GM23338 (cell line): ENCODE data around the gene ZNF165. TPM values are rescaled to one million over a fixed set of nuclear protein-coding genes. Genes with fewer than 3 reads are reported as not detected.

Source experiments
- ATAC-seq: fragments of 200-7000 bp; cut with Tn5 transposase; 3 replicates; pipeline ENCODE4 v1.9.1; 2020
- DNase-seq: peaks from one replicate; pipeline ENCODE4 v3.0.0-alpha.2; 2015; ENCODE audit warnings: low spot score
- H2AFZ ChIP-seq: fragments of 200-600 bp; sonication (generic); 2 replicates; pipeline ENCODE4 v1.8.0; 2016; ENCODE audit warnings: antibody characterized with exemption, mild to moderate bottlenecking, moderate library complexity
- H3F3A ChIP-seq: fragments of 200-600 bp; sonication (generic); replicated peaks from 2 replicates; pipeline ENCODE4 v1.8.0; 2017; ENCODE audit warnings: antibody characterized with exemption, mixed run types, low read depth
- H3K27ac ChIP-seq: fragments of 200-600 bp; sonication (generic); 2 replicates; pipeline ENCODE4 v1.6.1; 2016; ENCODE audit warnings: low read depth
- H3K27me3 ChIP-seq: fragments of 200-600 bp; sonication (generic); 2 replicates; pipeline ENCODE4 v1.8.0; 2016; ENCODE audit warnings: mild to moderate bottlenecking, mixed run types, moderate library complexity; ENCODE audit not compliant: insufficient read depth
- H3K36me3 ChIP-seq: fragments of 200-600 bp; sonication (generic); 2 replicates; pipeline ENCODE4 v1.8.0; 2016; ENCODE audit warnings: mild to moderate bottlenecking; ENCODE audit not compliant: insufficient read depth
- H3K4me1 ChIP-seq: fragments of 200-600 bp; sonication (generic); 2 replicates; pipeline ENCODE4 v1.8.0; 2016; ENCODE audit warnings: mild to moderate bottlenecking, moderate library complexity; ENCODE audit not compliant: insufficient read depth
- H3K4me2 ChIP-seq: fragments of 200-600 bp; sonication (generic); 2 replicates; pipeline ENCODE4 v1.7.1; 2017; ENCODE audit warnings: mixed run types
- H3K4me3 ChIP-seq: fragments of 200-600 bp; sonication (generic); 2 replicates; pipeline ENCODE4 v1.6.1; 2016; ENCODE audit warnings: mixed run types
- H3K79me2 ChIP-seq: fragments of 200-600 bp; sonication (generic); replicated peaks from 2 replicates; pipeline ENCODE4 v1.8.0; 2017; ENCODE audit warnings: mild to moderate bottlenecking; ENCODE audit not compliant: insufficient read depth
- H3K9me2 ChIP-seq: fragments of 200-600 bp; sonication (generic); 2 replicates; pipeline ENCODE4 v1.8.0; 2017; ENCODE audit not compliant: insufficient read depth
- H4K20me1 ChIP-seq: fragments of 200-600 bp; sonication (generic); replicated peaks from 2 replicates; pipeline ENCODE4 v1.8.0; 2017; ENCODE audit warnings: mild to moderate bottlenecking; ENCODE audit not compliant: insufficient read depth
- H3K27ac Mint-ChIP-seq: 2 replicates; pipeline ENCODE4 v1.8.0; 2020; ENCODE audit warnings: inconsistent platforms, mild to moderate bottlenecking, moderate library complexity, mixed read lengths
- H3K27me3 Mint-ChIP-seq: 3 replicates; pipeline ENCODE4 v1.8.0; 2022; ENCODE audit warnings: low read depth, mild to moderate bottlenecking, moderate library complexity, mixed read lengths, inconsistent platforms; ENCODE audit not compliant: insufficient read depth, poor library complexity
- H3K36me3 Mint-ChIP-seq: 3 replicates; pipeline ENCODE4 v1.8.0; 2021; ENCODE audit warnings: low read depth, mild to moderate bottlenecking, inconsistent platforms, moderate library complexity, mixed read lengths
- H3K4me1 Mint-ChIP-seq: 3 replicates; pipeline ENCODE4 v1.8.0; 2020; ENCODE audit warnings: mild to moderate bottlenecking, inconsistent platforms, mixed read lengths
- H3K4me3 Mint-ChIP-seq: 3 replicates; pipeline ENCODE4 v1.8.0; 2021; ENCODE audit warnings: moderate library complexity, mild to moderate bottlenecking, inconsistent platforms, mixed read lengths
- H3K9me3 Mint-ChIP-seq: 3 replicates; pipeline ENCODE4 v1.8.0; 2020; ENCODE audit warnings: moderate library complexity, mild to moderate bottlenecking, inconsistent platforms, mixed read lengths
- CREB1 ChIP-seq: fragments of 250-450 bp; sonication (Bioruptor Pico); IDR thresholded peaks from 2 replicates; pipeline ENCODE4 v1.5.0; 2020; ENCODE audit warnings: low read depth, mild to moderate bottlenecking, moderate library complexity
- CTCF ChIP-seq, 2 experiments: fragments of 200-600 bp in 1 of 2; sonication (generic) in 1 of 2; conservative IDR thresholded peaks; 2 replicates each; pipeline versions ENCODE4 v1.5.1 to v1.6.1; 2016 to 2017; ENCODE audit warnings: antibody characterized with exemption in 2 of 2, low read depth in 2 of 2, mild to moderate bottlenecking in 2 of 2, moderate library complexity in 1 of 2
- EZH2 ChIP-seq: fragments of 200-600 bp; sonication (generic); IDR thresholded peaks from one replicate; pipeline ENCODE4 v1.8.0; 2017; ENCODE audit warnings: antibody characterized with exemption, mild to moderate bottlenecking, low read depth; ENCODE audit not compliant: unreplicated experiment
- JUNB ChIP-seq: IDR thresholded peaks from one replicate; pipeline ENCODE4 v1.6.1; 2016; ENCODE audit warnings: antibody characterized with exemption; ENCODE audit not compliant: unreplicated experiment
- NANOG ChIP-seq: IDR thresholded peaks from 2 replicates; pipeline ENCODE4 v1.6.1; 2016; ENCODE audit warnings: antibody characterized with exemption, borderline replicate concordance
- POLR2AphosphoS5 ChIP-seq: IDR thresholded peaks from 2 replicates; pipeline ENCODE4 v1.6.1; 2016; ENCODE audit warnings: antibody characterized with exemption, low read depth
- REST ChIP-seq: IDR thresholded peaks from one replicate; pipeline ENCODE4 v1.6.1; 2018; ENCODE audit warnings: antibody characterized with exemption; ENCODE audit not compliant: unreplicated experiment
- STAT1 ChIP-seq: IDR thresholded peaks from one replicate; pipeline ENCODE4 v1.6.1; 2016; ENCODE audit warnings: antibody characterized with exemption; ENCODE audit not compliant: unreplicated experiment
- ZNF114 ChIP-seq: fragments of 250-450 bp; sonication (Bioruptor Pico); IDR thresholded peaks from 2 replicates; pipeline ENCODE4 v1.5.0; 2020; ENCODE audit warnings: mild to moderate bottlenecking, moderate library complexity
- ZNF331 ChIP-seq: fragments of 250-450 bp; sonication (Bioruptor Pico); IDR thresholded peaks from 2 replicates; pipeline ENCODE4 v1.5.0; 2020; ENCODE audit warnings: low read depth, mild to moderate bottlenecking, moderate library complexity
- polyA plus RNA-seq: library from polyadenylated mRNA; unstranded; fragments of >200 nt; fragmentation: Nextera tagmentation; extraction: Ambion mirVana; gene quantifications from 2 replicates; pipeline ENCODE4 v1.2.1, GENCODE V29; 2016
- total RNA-seq: library from RNA; depleted of rRNA; stranded (reverse); fragments of >200 nt; shearing (Covaris generic); gene quantifications from 2 replicates; pipeline ENCODE4 v1.2.3, GENCODE V29; 2014
- TF ChIP-seq, protein P1 (sequence below): fragments of 250-450 bp; sonication (Bioruptor Pico); IDR thresholded peaks from 2 replicates; pipeline ENCODE4 v1.5.0; 2020; ENCODE audit warnings: mild to moderate bottlenecking, moderate library complexity

The ZNF165 gene
- total and polyA plus RNA-seq, 2 experiments from 2014 or later: 5.5 to 8.9 TPM

GRCh38 chr6:28107506-28107905 is 27.1 kb downstream of the ZNF165 start:
- Histone ChIP-seq H3K9me2 (no peaks in the 10 kb centered on the region), H3K27me3 (peaks cover 29% of the 10 kb centered on the region; the same call in 1 of the 2 replicates), H3K4me2 (no peak overlapping the region), H2AFZ (no peak overlapping the region), H3K36me3 (no peaks in the 10 kb centered on the region), H3K79me2 (no peaks in the 10 kb centered on the region), H3K27ac (no peak overlapping the region), H3K4me3 (no peak overlapping the region), H4K20me1 (no peaks in the 10 kb centered on the region), H3K4me1 (no peaks in the 10 kb centered on the region), H3F3A (no peaks in the 10 kb centered on the region)
- DNase-seq (no peak), ATAC-seq (no peak)
- Mint-ChIP-seq H3K36me3 (no peaks in the 10 kb centered on the region), H3K27me3 (peaks cover 6% of the 10 kb centered on the region), H3K9me3 (no peaks in the 10 kb centered on the region), H3K4me3 (no peak overlapping the region), H3K27ac (no peak overlapping the region), H3K4me1 (no peaks in the 10 kb centered on the region)
- TF ChIP-seq EZH2: no peak

- no peak overlapping the region for H3K4me2 ChIP-seq
- peaks cover 1% of the 10 kb centered on the region for H3K27me3 Mint-ChIP-seq
- no peaks in the 10 kb centered on the region for H3F3A ChIP-seq
- H3K4me1 ChIP-seq: no peaks in the 10 kb centered on the region
- no peak overlapping the region for H3K4me3 Mint-ChIP-seq
- H3K36me3 ChIP-seq: no peaks in the 10 kb centered on the region
- H3K9me3 Mint-ChIP-seq: no peaks in the 10 kb centered on the region; the same call in 2 of the 3 replicates
- H3K36me3 Mint-ChIP-seq: no peaks in the 10 kb centered on the region
- no peaks in the 10 kb centered on the region for H3K4me1 Mint-ChIP-seq
- no peak overlapping the region for H3K27ac ChIP-seq
- no peaks in the 10 kb centered on the region for H3K9me2 ChIP-seq
- H3K27me3 ChIP-seq: peaks cover 29% of the 10 kb centered on the region; the same call in 1 of the 2 replicates
- no peaks in the 10 kb centered on the region for H4K20me1 ChIP-seq
- no peak overlapping the region for H2AFZ ChIP-seq
- H3K4me3 ChIP-seq: no peak overlapping the region
- H3K79me2 ChIP-seq: no peaks in the 10 kb centered on the region
- ATAC-seq (no peak), DNase-seq (no peak)
- H3K27ac Mint-ChIP-seq: no peak overlapping the region
- TF ChIP-seq POLR2AphosphoS5 (no peak), CTCF (conservative IDR thresholded peaks at IDR 0.05; ENCODE audit: low read depth in 2 of 2) (no peak), ZNF331 (CRISPR knock-in tag) (no peak), REST (no peak), STAT1 (no peak), CREB1 (no peak), JUNB (no peak), ZNF114 (CRISPR knock-in tag) (no peak), EZH2 (no peak), NANOG (no peak)
- TF ChIP-seq, protein P1, sequence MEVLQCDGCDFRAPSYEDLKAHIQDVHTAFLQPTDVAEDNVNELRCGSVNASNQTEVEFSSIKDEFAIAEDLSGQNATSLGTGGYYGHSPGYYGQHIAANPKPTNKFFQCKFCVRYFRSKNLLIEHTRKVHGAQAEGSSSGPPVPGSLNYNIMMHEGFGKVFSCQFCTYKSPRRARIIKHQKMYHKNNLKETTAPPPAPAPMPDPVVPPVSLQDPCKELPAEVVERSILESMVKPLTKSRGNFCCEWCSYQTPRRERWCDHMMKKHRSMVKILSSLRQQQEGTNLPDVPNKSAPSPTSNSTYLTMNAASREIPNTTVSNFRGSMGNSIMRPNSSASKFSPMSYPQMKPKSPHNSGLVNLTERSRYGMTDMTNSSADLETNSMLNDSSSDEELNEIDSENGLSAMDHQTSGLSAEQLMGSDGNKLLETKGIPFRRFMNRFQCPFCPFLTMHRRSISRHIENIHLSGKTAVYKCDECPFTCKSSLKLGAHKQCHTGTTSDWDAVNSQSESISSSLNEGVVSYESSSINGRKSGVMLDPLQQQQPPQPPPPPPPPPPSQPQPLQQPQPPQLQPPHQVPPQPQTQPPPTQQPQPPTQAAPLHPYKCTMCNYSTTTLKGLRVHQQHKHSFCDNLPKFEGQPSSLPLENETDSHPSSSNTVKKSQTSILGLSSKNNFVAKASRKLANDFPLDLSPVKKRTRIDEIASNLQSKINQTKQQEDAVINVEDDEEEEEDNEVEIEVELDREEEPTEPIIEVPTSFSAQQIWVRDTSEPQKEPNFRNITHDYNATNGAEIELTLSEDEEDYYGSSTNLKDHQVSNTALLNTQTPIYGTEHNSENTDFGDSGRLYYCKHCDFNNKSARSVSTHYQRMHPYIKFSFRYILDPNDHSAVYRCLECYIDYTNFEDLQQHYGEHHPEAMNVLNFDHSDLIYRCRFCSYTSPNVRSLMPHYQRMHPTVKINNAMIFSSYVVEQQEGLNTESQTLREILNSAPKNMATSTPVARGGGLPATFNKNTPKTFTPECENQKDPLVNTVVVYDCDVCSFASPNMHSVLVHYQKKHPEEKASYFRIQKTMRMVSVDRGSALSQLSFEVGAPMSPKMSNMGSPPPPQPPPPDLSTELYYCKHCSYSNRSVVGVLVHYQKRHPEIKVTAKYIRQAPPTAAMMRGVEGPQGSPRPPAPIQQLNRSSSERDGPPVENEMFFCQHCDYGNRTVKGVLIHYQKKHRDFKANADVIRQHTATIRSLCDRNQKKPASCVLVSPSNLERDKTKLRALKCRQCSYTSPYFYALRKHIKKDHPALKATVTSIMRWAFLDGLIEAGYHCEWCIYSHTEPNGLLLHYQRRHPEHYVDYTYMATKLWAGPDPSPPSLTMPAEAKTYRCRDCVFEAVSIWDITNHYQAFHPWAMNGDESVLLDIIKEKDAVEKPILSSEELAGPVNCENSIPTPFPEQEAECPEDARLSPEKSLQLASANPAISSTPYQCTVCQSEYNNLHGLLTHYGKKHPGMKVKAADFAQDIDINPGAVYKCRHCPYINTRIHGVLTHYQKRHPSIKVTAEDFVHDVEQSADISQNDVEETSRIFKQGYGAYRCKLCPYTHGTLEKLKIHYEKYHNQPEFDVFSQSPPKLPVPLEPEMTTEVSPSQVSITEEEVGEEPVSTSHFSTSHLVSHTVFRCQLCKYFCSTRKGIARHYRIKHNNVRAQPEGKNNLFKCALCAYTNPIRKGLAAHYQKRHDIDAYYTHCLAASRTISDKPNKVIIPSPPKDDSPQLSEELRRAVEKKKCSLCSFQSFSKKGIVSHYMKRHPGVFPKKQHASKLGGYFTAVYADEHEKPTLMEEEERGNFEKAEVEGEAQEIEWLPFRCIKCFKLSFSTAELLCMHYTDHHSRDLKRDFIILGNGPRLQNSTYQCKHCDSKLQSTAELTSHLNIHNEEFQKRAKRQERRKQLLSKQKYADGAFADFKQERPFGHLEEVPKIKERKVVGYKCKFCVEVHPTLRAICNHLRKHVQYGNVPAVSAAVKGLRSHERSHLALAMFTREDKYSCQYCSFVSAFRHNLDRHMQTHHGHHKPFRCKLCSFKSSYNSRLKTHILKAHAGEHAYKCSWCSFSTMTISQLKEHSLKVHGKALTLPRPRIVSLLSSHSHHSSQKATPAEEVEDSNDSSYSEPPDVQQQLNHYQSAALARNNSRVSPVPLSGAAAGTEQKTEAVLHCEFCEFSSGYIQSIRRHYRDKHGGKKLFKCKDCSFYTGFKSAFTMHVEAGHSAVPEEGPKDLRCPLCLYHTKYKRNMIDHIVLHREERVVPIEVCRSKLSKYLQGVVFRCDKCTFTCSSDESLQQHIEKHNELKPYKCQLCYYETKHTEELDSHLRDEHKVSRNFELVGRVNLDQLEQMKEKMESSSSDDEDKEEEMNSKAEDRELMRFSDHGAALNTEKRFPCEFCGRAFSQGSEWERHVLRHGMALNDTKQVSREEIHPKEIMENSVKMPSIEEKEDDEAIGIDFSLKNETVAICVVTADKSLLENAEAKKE (CRISPR knock-in tag): no peak
Measured at GRCh38 chr6:28111964-28112363, 31.6 kb downstream of the ZNF165 start.
